ENCODE measurements around the gene BCL7C.

DNA sequence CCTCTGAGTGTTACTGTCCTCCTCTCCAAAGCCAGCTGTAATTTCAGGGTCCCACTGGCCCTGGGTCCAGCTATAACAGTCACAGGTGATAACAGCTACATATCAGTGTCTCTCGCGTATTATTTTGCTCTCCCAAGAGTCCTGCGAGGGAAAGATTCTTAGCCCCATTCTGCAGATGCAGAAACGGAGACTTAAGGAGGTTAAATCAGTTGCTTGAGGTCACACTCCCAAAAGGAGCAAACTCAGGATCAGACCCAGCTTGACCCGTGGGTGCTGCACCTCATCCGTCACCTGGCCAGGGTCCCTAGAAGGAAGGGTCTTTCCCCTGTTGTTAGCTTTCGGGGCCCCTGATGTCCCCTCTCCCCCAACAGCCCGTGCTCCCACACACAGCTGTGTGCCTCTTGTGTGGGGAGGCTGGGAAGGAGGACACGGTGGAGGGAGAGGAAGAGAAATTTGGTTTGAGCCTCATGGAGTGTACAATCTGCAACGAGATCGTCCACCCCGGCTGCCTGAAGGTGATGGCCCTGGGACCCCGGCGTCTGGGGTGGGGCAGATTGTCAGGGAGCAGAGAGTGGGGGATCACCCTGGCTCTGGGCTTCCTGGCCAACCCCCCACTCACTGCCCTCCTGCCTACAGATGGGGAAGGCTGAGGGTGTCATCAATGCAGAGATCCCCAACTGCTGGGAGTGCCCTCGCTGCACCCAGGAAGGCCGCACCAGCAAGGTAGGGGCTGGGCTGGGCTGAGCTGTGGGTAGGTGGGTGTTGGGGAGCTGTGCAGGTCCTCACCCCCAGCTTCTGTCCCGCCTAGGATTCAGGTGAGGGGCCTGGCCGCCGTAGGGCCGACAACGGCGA is 33.3 kb upstream of the BCL7C start:
- TF ChIP-seq POLR2AphosphoS5 (IDR thresholded peaks at IDR 0.05) (no peak), EZH2 (IDR thresholded peaks at IDR 0.05; ENCODE audit: borderline replicate concordance, insufficient read depth, low read length, poor library complexity, severe bottlenecking) (no peak), EP300 (conservative IDR thresholded peaks at IDR 0.05; ENCODE audit: poor library complexity, severe bottlenecking) (no peak), MXI1 (conservative IDR thresholded peaks at IDR 0.05; ENCODE audit: poor library complexity, severe bottlenecking) (no peak), RAD21 (conservative IDR thresholded peaks at IDR 0.05) (no peak), TAF1 (IDR thresholded peaks at IDR 0.05; ENCODE audit: low read depth) (no peak), SMC3 (conservative IDR thresholded peaks at IDR 0.05; ENCODE audit: poor library complexity) (no peak)
- TF ChIP-seq, protein P1, sequence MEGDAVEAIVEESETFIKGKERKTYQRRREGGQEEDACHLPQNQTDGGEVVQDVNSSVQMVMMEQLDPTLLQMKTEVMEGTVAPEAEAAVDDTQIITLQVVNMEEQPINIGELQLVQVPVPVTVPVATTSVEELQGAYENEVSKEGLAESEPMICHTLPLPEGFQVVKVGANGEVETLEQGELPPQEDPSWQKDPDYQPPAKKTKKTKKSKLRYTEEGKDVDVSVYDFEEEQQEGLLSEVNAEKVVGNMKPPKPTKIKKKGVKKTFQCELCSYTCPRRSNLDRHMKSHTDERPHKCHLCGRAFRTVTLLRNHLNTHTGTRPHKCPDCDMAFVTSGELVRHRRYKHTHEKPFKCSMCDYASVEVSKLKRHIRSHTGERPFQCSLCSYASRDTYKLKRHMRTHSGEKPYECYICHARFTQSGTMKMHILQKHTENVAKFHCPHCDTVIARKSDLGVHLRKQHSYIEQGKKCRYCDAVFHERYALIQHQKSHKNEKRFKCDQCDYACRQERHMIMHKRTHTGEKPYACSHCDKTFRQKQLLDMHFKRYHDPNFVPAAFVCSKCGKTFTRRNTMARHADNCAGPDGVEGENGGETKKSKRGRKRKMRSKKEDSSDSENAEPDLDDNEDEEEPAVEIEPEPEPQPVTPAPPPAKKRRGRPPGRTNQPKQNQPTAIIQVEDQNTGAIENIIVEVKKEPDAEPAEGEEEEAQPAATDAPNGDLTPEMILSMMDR (IDR thresholded peaks at IDR 0.05; ENCODE audit: poor library complexity, severe bottlenecking): no peak
- TF ChIP-seq, protein P2, sequence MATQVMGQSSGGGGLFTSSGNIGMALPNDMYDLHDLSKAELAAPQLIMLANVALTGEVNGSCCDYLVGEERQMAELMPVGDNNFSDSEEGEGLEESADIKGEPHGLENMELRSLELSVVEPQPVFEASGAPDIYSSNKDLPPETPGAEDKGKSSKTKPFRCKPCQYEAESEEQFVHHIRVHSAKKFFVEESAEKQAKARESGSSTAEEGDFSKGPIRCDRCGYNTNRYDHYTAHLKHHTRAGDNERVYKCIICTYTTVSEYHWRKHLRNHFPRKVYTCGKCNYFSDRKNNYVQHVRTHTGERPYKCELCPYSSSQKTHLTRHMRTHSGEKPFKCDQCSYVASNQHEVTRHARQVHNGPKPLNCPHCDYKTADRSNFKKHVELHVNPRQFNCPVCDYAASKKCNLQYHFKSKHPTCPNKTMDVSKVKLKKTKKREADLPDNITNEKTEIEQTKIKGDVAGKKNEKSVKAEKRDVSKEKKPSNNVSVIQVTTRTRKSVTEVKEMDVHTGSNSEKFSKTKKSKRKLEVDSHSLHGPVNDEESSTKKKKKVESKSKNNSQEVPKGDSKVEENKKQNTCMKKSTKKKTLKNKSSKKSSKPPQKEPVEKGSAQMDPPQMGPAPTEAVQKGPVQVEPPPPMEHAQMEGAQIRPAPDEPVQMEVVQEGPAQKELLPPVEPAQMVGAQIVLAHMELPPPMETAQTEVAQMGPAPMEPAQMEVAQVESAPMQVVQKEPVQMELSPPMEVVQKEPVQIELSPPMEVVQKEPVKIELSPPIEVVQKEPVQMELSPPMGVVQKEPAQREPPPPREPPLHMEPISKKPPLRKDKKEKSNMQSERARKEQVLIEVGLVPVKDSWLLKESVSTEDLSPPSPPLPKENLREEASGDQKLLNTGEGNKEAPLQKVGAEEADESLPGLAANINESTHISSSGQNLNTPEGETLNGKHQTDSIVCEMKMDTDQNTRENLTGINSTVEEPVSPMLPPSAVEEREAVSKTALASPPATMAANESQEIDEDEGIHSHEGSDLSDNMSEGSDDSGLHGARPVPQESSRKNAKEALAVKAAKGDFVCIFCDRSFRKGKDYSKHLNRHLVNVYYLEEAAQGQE (IDR thresholded peaks at IDR 0.05; ENCODE audit: borderline replicate concordance): no peak

Data from neural cell (in vitro differentiated cells).